Retina (tissue), 1 donor: Measurements from ENCODE around the gene CHKB.
A peak's percentile ranks its signal among the peaks of the same experiment; 100 is the strongest.
"Not testable (repeated sequence)": the region's sequence is repeated elsewhere in the genome, so short reads cannot be mapped to it uniquely, and the experiment has no call there.

ENCODE experiments used
- DNase-seq: peaks from one replicate; pipeline ENCODE4 v3.0.0-alpha.2; 2016

The CHKB gene

GRCh38 chr22:50546326-50547262, 36.1 kb downstream of the CHKB start:
- DNase-seq = no peak

GRCh38 chr22:50545522-50546325, 36.9 kb downstream of the CHKB start, which contains the start of gene KLHDC7B:
KLHDC7B (plus strand) TSS chr22:50545899; CDS start chr22:50546244, 345 bp downstream.
- DNase-seq = no peak

GRCh38 chr22:50544746-50545253, 37.8 kb downstream of the CHKB start:
- no peak for DNase-seq

GRCh38 chr22:50544078-50544745, 38.4 kb downstream of the CHKB start:
- peak; percentile 83 for DNase-seq

GRCh38 chr22:50542416-50542927, 40.2 kb downstream of the CHKB start:
- DNase-seq = no peak

GRCh38 chr22:50541667-50542026, 41.0 kb downstream of the CHKB start:
- DNase-seq = not testable (repeated sequence)

GRCh38 chr22:50540381-50540780, 42.3 kb downstream of the CHKB start:
- DNase-seq = no peak

- DNase-seq = no peak
Observed at GRCh38 chr22:50537765-50538164, 44.9 kb downstream of the CHKB start.

GRCh38 chr22:50536226-50536625, 46.4 kb downstream of the CHKB start:
- no peak for DNase-seq

GRCh38 chr22:50535113-50535512, 47.5 kb downstream of the CHKB start:
- DNase-seq = no peak

GRCh38 chr22:50533856-50534711, 48.6 kb downstream of the CHKB start:
- DNase-seq = not testable (repeated sequence)

GRCh38 chr22:50532824-50533796, 49.5 kb downstream of the CHKB start:
- no peak for DNase-seq

GRCh38 chr22:50531962-50532674, 50.5 kb downstream of the CHKB start:
- DNase-seq = peak; percentile 49

- no peak for DNase-seq
Observed at GRCh38 chr22:50531546-50531961, 51.1 kb downstream of the CHKB start.

- DNase-seq = peak; percentile 64
Observed at GRCh38 chr22:50530877-50531545, 51.6 kb downstream of the CHKB start.

GRCh38 chr22:50530580-50530876, 52.1 kb downstream of the CHKB start:
- DNase-seq = peak; percentile 50

GRCh38 chr22:50529897-50530579, 52.6 kb downstream of the CHKB start, which contains the start of gene TYMP:
TYMP (minus strand) TSS chr22:50530012; CDS start chr22:50529709, 303 bp downstream.
- peak; percentile 49 for DNase-seq

GRCh38 chr22:50529416-50529896, 53.2 kb downstream of the CHKB start:
- DNase-seq = peak; percentile 50
